ENCODE measurements around the gene CALCOCO2.
"Not testable (repeated sequence)": the region's sequence is repeated elsewhere in the genome, so short reads cannot be mapped to it uniquely, and the experiment has no call there.

Gene CALCOCO2

GRCh38 chr17:48825446-48826381 lies 5.1 kb upstream of the CALCOCO2 start:
- DNase-seq = no peak

DNA sequence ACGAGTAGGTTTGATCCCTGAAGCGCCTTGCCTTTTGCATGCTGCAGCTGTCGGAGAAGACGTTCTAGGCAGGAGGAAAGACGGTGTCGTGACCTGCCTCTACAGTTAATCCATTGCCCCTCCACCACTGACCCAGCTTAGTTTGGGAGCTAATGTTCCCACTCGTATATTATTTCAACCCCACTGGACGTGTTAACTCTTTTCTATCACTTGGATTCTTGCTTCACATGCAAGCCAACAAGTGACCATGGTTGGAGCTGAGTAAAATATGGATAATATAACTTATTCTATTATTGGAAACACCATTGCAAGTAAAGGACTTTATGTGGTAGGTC lies 681 bp downstream of the CALCOCO2 start:
- DNase-seq = no peak

GRCh38 chr17:48834973-48835372 lies 4.1 kb downstream of the CALCOCO2 start:
- no peak for DNase-seq

DNA sequence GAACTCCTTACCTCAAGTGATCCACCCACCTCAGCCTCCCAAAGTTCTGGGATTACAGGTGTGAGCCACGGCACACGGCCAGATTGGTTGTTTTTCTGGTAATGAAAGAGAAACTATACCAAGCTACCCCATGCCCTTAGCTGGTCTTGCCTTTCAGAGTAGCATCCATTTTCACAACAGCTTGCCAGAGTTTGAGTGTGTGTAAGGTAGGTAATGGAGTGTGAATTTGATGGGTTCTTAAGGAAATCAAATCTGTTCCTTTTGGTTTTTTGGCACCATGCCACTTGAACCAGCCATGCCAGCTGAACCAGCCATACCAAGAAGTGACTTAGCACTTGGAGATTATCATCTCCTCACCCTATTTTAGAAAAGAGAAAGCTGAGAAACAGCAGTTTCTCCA lies 5.1 kb downstream of the CALCOCO2 start:
- no peak for DNase-seq

GRCh38 chr17:48837458-48837857 lies 6.6 kb downstream of the CALCOCO2 start:
- DNase-seq = not testable (repeated sequence)

- no peak for DNase-seq
These were observed 9.6 kb downstream of the CALCOCO2 start for GRCh38 chr17:48840441-48840840.

GRCh38 chr17:48841395-48841831 lies 10.6 kb downstream of the CALCOCO2 start:
- no peak for DNase-seq

DNA sequence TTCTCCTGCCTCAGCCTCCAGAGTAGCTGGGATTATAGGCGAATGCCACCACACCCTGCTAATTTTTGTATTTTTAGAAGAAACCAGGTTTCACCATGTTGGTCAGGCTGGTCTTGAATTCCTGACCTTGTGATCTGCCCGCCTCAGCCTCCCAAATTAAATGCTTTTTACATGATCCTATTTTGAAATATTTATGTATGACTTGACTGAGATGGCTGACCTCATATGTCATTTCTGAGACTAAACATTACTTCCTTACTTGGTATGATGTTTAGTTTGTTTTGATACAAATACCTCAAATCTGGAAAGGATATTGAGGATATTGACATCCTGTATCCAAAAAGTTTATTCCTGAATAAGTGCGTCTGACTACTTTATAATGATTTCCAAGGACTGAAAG lies 11.9 kb downstream of the CALCOCO2 start:
- no peak for DNase-seq

GRCh38 chr17:48843187-48843900 lies 12.5 kb downstream of the CALCOCO2 start:
- no peak for DNase-seq

GRCh38 chr17:48850792-48851323 lies 20.0 kb downstream of the CALCOCO2 start:
- DNase-seq = no peak

DNA sequence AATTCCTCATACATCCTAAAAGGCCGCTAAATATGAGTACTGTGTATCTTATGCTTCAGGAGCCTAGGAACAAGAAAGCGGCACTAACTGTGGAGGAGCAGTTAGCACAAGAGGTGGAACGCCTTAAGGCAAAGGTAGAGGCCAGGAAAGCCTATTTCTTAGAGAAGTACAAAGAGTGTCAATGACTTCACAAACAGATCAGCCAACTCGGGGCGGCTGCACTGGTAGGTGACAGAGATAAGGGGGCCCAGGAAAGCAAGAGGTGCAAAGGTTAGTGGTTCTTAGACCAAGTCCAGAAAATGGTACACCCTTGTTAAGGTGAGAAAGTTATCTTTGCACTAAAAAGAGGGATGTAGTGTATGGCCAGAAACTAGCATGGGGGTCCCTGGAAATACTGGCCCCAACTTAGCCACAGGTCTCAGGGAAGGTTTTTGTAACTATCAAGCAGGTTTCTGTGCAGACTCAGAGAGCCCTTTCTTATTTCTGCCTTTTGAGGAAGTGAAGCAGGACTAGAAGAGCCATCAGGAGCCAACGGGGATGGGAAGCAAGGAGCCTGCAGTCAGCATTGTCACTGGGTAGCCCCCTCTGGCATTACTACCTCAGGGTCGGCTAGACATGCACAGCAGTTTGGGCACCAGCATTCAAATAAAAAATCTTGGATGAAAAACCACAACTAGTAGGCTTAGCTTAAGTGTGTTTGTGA lies 24.1 kb downstream of the CALCOCO2 start:
- DNase-seq = no peak

DNA sequence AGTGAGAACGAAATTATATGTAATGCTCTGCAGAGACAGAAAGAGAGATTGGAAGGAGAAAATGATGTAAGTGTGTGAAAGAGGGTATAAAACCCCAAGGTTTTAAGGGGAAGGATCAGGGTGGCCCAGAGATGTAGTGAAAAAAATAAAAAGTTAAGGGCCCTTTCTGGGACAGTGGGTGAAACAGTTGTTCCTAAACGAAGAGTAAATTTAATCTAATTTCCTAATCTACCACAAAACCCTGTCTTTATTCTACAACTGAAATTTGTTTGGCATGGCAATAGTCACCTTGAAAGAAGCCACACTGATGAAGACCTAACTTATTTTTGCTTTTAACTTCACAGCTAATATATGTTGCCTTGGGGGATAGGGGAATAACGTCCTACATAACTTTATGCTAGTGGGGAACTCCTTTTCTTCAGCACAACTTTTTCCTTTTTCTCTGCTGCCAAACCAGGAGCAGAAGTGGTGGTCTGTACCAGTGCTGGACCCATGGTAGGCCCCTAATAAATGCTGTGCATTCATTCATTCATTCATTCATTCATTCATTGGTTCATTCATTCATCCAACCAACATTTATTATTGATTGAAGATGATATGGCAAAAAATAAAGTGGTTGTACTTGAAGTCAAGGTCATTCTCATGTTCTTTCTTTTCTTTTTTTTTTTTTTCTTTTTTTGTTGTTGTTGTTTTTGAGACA lies 25.4 kb downstream of the CALCOCO2 start:
- DNase-seq = no peak

- DNase-seq = no peak
These were observed 29.2 kb downstream of the CALCOCO2 start for GRCh38 chr17:48860034-48860433.

GRCh38 chr17:48860456-48860855 lies 29.6 kb downstream of the CALCOCO2 start:
- DNase-seq = no peak

DNA sequence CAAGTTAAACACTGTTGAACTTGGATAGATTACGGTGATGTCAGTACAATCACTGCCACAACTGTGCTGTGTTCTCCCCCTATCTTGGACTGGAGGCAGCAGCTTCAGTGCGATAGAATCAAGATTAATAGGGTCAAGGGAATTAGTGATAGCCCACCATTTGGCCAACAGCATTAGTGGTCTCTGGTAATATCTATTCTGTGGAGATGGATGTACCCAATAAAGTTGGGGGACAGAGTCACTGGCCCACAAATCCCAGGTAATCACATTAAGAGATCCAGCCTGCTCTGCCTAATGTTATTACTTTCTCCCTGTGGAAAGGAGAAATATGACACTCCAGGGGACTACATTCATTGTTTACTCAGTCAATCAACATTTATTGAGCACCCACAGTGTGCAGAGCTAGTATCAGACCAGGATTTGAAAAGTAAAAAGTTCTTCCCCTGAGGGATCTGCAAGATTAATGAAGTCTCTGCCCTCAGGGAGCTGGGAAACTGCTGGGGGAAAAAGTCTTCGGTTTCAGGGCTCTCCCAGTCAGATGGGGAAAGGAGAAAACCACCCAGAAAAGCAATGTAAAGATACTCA lies 38.2 kb downstream of the CALCOCO2 start:
- no peak for DNase-seq

- no peak for DNase-seq
These were observed 39.0 kb downstream of the CALCOCO2 start for GRCh38 chr17:48869821-48870318.

- DNase-seq = no peak
These were observed 40.3 kb downstream of the CALCOCO2 start for GRCh38 chr17:48871035-48871550.

DNA sequence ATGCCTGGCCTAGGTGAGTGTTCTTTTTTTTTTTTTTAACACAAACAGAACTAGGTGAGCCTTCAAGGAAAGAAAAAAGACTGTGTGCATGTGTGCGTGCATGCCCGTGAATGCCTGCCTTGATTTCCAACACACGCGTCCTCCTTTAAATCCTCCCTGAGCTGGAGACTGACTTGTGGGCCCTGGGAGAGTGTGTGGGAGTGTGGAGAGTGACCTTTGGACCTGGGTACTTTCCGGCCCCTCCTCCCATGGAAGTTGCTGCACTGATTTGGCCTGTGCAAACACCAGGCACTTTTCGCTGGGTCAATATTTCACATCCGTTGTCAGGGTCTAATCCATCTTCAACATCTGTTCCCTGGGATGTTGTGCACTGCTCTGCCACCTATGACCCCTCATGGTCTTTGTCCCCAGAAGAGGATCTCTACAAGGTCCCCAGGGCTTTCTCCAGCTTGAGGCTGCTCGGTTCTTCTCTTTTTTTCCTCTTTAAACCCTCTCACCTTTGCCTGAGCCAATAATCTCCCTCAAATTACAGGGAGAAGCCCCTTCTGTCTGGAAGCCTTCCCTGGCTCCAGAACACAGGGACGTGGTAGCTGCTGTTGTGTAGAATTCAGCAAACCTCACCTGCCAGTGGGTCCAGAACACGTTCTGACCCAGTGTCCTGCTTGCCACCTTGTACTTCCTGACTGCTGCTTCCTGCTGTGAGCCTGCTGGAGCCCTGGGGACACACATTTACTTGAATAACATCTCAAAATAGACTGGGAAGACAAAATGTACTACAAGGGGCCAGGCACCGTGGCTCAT lies 40.9 kb downstream of the CALCOCO2 start:
- DNase-seq = no peak

GRCh38 chr17:48872409-48872808 lies 41.6 kb downstream of the CALCOCO2 start:
- DNase-seq = not testable (repeated sequence)

DNA sequence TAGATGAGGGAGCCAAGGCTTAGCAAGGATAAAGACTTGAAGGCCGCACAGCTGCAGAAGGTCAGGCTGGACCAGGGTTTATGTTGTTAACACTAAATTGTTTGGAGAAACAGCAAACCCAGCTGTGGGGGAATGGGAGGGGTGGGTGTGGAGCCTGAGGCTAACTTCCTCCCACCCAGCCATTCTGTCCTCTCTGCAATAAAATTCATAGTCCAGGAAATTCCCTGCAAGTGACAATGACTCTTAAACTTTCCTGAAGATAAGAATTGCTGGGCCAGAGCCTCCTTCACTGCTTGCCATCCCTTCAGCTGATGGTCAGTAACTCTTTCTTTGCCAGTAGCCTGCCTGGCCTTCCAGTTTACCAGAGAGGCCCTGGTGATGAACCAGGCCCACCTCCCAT lies 42.4 kb downstream of the CALCOCO2 start:
- no peak for DNase-seq
